ENCODE measurements around the gene KRT32.

- TF ChIP-seq EZH2 (IDR thresholded peaks at IDR 0.05) (no peak), POLR2AphosphoS5 (IDR thresholded peaks at IDR 0.05; ENCODE audit: borderline replicate concordance, low read depth, low read length) (no peak), FOXP2 (optimal IDR thresholded peaks at IDR 0.05; ENCODE audit: control extremely low read depth, extremely low read length, insufficient read depth) (no peak)
Observed at GRCh38 chr17:41481036-41481435, 13.8 kb upstream of the KRT32 start, which contains the start of gene KRT35.
